Measurements from ENCODE around the gene NUSAP1. TPM values are rescaled to one million over a fixed set of nuclear protein-coding genes. Genes with fewer than 3 reads are reported as not detected.
A peak's percentile ranks its signal among the peaks of the same experiment; 100 is the strongest.
"Not testable (repeated sequence)": the region's sequence is repeated elsewhere in the genome, so short reads cannot be mapped to it uniquely, and the experiment has no call there.

Gene NUSAP1
- total RNA-seq, 1 experiment from 2014 or later = 161 TPM

DNA sequence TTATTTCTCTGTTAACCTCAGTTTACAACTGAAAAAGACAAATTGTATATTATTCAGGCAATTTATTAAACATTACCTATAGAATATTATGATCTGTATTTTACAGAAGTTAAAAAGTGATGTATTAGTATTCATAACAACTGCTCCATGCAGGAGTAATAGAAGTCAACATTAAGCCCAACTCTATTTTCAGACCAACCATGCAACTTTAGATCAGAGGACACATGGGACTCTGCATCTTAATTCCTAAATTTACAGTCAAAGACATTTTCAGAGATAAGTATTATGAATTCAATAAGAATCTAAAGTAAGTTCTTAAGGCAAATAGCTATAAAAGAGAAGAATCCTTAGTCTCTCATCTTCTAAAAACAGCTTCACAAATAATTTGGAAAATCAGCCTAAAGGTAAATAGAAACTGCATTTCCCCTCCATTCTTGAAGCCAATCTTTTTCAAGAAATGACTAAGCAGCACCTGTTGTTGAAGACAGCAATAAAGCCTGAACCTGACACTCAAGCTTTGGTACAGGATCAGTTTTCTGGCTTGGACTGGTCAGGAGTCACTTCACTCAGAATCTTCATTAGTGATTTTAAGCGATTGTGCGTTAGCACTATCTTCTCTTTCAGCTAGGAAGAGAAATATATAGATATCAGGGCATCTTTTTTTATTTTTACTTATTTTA is 23.3 kb upstream of the NUSAP1 start:
- Histone ChIP-seq H3K36me3 (peaks cover 5% of the 10 kb centered on the region), H3K4me3 (no peak overlapping the region), H3K27me3 (no peaks in the 10 kb centered on the region), H3K9me3 (no peaks in the 10 kb centered on the region)
- DNase-seq = no peak

DNA sequence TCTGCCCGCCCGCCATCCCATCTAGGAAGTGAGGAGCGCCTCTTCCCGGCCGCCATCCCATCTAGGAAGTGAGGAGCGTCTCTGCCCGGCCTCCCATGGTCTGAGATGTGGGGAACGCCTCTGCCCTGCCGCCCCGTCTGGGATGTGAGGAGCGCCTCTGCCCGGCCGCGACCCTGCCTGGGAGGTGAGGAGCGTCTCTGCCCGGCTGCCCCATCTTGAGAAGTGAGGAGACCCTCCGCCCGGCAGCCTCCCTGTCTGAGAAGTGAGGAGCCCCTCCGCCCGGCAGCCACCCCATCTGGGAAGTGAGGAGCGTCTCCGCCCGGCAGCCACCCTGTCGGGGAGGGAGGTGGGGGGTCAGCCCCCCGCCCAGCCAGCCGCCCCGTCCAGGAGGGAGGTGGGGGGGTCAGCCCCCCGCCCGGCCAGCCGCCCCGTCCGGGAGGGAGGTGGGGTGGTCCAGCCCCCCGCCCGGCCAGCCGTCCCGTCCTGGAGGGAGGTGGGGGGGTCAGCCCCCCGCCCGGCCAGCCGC is 11.8 kb upstream of the NUSAP1 start:
- H3K27me3 ChIP-seq, H3K9me3 ChIP-seq, H3K4me3 ChIP-seq, H3K36me3 ChIP-seq, DNase-seq: not testable (repeated sequence)

DNA sequence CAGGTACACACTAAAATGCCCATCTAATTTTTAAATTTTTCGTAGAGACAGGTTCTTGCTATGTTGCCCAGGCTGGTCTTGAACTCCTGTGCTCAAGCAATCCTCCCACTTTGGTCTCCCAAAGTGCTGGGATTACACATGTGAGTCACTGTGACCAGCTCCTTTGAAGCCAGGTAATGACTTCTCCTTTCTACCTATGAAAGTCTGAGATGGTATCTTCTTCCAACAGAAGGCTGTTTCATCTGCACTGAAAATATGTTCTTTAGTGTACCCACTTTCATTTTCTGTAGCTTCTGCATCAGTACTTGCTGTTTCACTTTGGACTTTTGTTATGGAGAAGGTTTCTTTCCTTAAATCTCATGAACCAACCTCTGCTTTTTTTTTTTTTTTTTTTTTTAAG is 9.1 kb upstream of the NUSAP1 start:
- H3K36me3 ChIP-seq = peaks cover 6% of the 10 kb centered on the region; the same call in 1 of the 2 replicates
- H3K4me3 ChIP-seq = no peak overlapping the region
- H3K9me3 ChIP-seq = no peaks in the 10 kb centered on the region
- H3K27me3 ChIP-seq = no peaks in the 10 kb centered on the region
- no peak for DNase-seq

DNA sequence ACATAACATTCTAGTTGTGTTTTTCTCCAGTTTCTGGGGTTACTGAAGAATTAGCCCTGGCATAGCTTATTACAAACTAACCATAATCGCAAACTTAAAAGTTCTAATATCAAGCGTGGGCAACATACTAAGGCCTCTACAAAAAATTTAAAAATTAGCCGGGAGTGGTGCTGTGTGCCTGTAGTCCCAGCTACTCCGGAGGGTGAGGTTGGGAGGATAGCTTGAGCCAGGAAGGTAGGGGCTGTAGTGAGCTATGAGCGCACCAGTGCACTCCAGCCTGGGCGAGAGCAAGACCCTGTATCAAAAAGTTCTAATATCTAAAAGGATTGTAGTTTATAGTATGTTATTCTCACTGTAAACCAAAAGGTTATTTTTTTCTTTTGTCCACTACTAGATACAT is 1.4 kb upstream of the NUSAP1 start:
- no peak for DNase-seq
- Histone ChIP-seq H3K36me3 (no peaks in the 10 kb centered on the region; the same call in none of the 2 replicates), H3K27me3 (no peaks in the 10 kb centered on the region), H3K4me3 (peak overlapping the region; percentile 91), H3K9me3 (no peaks in the 10 kb centered on the region)

DNA sequence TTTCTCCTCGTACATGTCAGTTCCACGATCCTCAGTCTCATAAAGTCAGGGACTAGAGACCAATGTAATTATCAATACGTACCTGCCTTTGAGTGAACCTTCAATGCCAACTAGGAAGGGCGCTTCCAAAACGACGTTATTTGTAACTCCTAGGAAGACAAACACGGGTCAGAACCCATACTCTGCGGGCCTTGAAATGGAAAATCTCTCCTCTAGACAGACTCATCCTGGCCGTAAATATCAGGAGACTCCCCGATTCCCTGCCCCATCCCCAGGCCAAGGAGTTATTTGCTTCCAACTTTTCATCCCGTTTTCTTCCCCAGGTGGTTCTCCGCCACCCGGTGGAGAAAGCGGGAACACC is 868 bp upstream of the NUSAP1 start:
- H3K9me3 ChIP-seq = no peaks in the 10 kb centered on the region
- peak; percentile 64 for DNase-seq
- H3K27me3 ChIP-seq = no peaks in the 10 kb centered on the region
- H3K4me3 ChIP-seq = peak overlapping the region; percentile 91
- no peaks in the 10 kb centered on the region; the same call in none of the 2 replicates for H3K36me3 ChIP-seq

DNA sequence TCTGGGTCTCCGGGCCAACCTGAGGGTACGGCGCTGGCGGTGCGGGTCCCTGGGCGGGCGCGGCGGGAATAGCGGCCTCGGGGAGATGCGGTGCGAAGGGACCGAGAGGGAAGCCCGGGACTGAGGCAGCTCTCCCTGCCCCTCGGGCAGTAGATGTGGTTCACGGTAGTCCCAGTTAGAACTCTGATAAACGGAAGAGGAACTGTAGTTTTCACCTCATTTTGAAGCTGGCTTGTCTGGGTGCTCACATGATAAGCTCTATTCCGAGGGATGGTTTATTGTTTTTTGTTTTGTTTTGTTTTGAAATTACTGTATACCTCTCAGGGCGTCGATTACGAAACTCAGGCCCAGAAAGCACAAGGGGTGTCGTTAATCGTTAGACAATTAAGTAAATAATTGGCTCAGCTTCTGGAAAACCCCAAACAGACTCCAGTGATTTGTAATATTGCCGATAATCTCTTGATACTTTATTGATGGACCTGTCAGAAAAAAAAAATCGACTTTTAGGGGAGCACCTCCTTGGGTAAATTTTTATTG is 413 bp downstream of the NUSAP1 start:
- H3K9me3 ChIP-seq = no peaks in the 10 kb centered on the region
- DNase-seq = no peak
- H3K27me3 ChIP-seq = no peaks in the 10 kb centered on the region
- H3K36me3 ChIP-seq = peaks cover 5% of the 10 kb centered on the region
- peak overlapping the region; percentile 91 for H3K4me3 ChIP-seq

DNA sequence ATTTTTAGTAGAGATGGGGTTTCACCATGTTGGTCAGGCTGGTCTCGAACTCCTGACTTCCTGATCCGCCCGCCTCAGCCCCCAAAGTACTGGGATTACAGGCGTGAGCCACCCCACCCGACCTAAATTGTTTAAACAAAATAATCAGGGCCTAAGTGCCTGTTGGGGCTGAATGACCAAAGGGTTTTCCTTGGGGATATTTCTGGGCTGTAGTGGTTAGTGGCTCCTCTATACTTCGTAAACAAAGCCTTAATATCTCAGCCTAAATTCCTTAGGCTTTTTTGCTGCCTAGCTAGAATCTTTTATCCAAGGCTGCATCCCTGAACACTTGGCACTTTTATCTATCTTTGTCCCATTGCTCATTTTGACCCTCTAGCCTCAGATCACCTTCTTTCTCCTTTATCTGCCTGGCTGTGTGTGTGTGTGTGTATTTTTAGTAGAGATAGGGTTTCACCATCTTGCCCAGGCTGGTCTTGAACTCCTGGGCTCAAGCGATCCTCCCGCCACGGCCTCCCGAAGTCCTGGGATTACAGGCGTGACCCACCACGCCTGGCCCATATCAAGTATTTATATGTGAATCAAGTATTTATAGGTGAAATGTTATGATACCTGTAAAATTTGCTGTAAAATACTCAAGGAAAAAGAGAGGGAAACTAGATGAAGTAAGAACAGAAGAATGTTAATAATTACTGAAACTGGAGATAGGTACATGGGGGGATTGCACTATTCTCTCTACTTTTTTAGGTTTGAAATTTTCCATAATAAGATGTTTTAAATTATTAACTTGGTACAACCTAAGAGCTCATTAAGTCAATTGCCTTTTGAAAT is 1.8 kb downstream of the NUSAP1 start:
- Histone ChIP-seq H3K9me3 (no peaks in the 10 kb centered on the region), H3K36me3 (peaks cover 16% of the 10 kb centered on the region), H3K27me3 (no peaks in the 10 kb centered on the region), H3K4me3 (peak overlapping the region; percentile 91)
- no peak for DNase-seq

DNA sequence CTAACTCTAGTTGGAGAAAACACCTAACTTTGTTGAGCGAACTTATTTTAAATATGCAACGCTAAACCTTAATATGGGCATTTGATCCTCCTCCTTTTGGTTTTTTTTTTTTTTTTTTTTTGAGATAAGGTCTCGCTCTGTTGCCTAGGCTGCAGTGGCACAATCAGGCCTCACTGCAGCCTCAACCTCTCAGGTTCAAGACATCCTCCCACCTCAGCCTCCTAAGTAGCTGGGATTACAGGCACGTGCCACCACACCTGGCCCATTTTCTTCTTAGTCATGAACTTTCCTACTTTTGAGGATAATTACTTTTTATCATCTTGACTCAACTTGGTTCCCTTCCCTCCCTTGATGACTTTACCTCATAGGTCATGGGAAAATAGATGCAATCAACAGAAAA is 3.9 kb downstream of the NUSAP1 start:
- no peak for DNase-seq
- Histone ChIP-seq H3K27me3 (no peaks in the 10 kb centered on the region), H3K9me3 (no peaks in the 10 kb centered on the region), H3K4me3 (no peak overlapping the region), H3K36me3 (peaks cover 36% of the 10 kb centered on the region)

DNA sequence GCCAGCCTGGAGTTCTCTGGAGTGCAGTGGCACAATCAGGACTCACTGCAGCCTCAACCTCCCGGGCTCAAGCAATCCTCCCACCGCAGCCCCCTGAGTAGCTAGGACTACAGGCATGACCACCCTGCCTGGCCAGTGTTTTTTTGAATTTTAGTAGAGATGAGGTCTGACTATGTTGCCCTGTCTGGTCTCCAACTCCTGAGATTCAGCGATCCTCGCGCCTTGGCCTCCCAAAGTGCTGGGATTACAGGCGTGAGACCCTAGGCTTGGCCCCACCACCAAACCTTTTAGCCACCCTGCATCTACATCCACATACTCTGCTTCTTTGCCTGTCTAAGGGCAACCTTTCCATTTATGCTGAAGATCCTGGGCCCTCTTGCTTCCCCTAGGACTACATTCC is 4.4 kb downstream of the NUSAP1 start:
- DNase-seq = no peak

DNA sequence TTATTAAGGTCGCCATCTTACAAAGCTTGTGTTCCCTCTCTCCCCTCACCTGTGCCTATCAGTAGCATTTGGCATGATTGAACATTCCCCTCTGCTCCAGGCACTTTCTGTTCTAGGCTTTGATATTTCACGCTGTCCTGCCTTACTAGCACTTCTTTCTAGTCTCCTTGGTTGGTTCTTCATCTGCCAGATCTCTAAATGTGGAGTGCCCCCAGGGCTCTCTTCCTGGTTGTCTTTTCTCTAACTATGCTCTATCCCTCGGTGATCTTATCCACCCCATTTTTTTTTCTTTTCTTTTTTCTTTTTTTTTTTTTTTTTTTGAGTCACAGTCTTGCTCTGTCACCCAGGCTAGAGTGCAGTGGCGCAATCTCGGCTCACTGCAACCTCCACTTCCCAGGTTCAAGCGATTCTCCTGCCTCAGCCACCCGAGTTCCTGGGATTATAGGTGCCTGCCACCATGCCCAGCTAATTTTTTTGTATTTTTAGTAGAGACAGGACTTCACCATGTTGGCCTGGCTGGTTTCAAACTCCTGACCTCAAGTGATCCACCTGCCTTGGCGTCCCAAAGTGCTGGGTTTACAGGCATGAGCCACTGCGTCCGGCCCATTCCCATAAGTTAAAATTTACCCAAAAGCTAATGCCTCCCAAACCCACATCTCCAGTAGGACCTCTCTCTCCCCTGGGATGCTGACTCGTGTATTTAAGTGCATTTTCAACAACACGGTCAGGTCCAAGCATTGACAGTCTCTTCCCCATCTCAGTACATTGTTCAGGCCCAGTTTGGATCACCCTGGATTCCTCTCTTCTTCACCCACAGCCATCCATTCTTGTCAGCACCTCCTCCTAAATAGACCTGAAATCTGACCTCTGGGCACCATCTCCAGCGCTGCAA is 5.2 kb downstream of the NUSAP1 start:
- no peaks in the 10 kb centered on the region for H3K9me3 ChIP-seq
- peaks cover 48% of the 10 kb centered on the region for H3K36me3 ChIP-seq
- DNase-seq = no peak
- no peak overlapping the region for H3K4me3 ChIP-seq
- H3K27me3 ChIP-seq = no peaks in the 10 kb centered on the region

More for the DNA sequence above, 4.4 kb downstream of the NUSAP1 start:
- no peak overlapping the region for H3K4me3 ChIP-seq
- H3K9me3 ChIP-seq = no peaks in the 10 kb centered on the region
- peaks cover 41% of the 10 kb centered on the region for H3K36me3 ChIP-seq
- no peaks in the 10 kb centered on the region for H3K27me3 ChIP-seq

DNA sequence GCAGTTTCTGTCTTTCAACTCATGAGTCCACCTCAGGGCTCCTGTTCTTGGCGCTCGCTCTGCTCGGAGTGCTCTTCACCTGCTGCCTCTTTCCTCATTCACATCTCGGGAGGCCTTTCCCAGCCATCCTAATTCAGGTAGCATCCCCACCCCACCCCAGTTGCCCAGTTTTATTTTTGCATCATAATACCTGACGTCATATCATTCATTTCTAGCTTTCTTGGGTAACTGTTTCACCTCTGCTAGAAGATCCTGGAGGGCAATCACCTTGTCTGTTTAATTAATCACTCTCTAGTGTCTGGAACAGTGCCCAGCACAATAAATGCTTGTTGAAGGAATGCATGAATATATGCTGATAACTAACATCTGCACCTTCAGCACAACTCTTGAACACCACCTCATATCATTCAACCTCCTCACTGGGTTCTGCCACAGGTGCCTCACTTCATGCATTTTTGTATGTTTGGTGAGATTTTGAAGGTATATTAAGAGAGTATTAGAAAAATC is 7.6 kb downstream of the NUSAP1 start:
- DNase-seq = no peak
- Histone ChIP-seq H3K27me3 (no peaks in the 10 kb centered on the region), H3K36me3 (peaks cover 70% of the 10 kb centered on the region), H3K9me3 (no peaks in the 10 kb centered on the region), H3K4me3 (no peak overlapping the region)

DNA sequence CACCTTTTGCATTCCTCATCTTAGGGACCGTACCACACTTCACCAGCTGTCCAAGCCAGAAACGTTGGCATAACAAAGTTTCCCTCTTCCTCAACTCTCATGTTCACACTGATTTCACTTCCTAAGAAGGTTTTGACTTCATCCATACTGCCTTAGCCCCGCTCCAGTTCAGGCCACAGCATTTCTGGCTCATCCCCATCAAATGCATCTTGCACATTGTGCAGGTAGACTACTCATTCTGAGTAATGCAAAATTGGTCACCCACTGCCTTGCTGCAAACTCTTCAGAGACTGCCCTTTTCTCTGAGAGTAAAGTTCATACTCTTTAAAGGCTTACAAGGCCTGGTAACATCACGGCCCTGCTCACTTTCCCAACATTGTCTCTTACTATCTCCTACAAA is 8.8 kb downstream of the NUSAP1 start:
- H3K27me3 ChIP-seq = no peaks in the 10 kb centered on the region
- DNase-seq = no peak
- H3K4me3 ChIP-seq = no peak overlapping the region
- H3K36me3 ChIP-seq = peaks cover 80% of the 10 kb centered on the region
- H3K9me3 ChIP-seq = no peaks in the 10 kb centered on the region

DNA sequence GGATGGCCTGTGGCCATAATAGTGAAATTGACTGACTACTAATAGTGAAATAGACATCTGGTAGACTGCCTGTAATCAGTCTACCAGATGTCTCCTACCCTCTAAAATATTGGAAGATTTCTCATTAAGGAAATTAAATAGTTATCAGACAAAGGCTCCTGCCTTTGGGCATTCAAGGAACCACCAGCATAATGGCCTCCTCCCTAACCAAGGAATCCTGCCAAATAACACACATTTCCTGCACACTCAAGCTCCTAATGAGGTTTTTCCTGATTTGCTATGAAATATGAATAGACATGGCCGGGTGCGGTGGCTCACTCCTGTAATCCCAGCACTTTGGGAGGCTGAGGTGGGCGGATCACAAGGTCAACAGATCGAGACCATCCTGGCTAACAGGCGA is 14.6 kb downstream of the NUSAP1 start:
- Histone ChIP-seq H3K4me3 (no peak overlapping the region), H3K27me3 (no peaks in the 10 kb centered on the region), H3K9me3 (no peaks in the 10 kb centered on the region), H3K36me3 (peaks cover 83% of the 10 kb centered on the region)
- DNase-seq = no peak

DNA sequence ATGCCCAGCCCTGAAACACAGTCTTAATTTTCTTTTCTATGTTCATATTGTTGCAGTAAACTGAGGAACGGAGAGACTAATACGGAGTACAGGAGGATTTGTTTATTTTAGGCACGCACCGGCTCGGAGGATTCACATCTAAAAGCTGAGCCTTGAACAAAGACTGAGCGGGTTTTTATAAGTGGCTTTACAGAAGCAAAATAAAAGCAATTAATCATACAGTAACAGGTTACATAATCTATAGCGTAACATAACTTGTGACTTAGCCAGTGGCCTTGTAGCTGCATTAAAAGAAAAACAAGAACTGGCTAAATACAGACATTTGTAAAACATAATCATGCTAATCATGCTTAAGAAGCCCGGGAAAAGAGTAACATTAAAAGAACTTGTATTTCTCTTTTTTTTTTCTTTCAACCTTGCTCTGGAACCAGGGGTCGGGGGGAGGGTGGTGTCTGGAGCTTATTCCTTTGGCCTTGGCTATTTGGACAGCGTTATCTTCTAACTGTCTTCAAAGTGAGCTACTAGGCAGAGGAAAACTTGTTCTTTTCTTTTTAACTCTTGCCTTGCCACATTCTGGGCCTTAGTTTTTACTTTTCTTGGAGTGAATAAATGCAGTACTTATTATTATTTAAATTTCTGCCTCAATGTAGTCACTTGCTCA is 17.5 kb downstream of the NUSAP1 start:
- no peak for DNase-seq
- no peaks in the 10 kb centered on the region for H3K9me3 ChIP-seq
- peaks cover 79% of the 10 kb centered on the region for H3K36me3 ChIP-seq
- H3K27me3 ChIP-seq = no peaks in the 10 kb centered on the region
- no peak overlapping the region for H3K4me3 ChIP-seq

DNA sequence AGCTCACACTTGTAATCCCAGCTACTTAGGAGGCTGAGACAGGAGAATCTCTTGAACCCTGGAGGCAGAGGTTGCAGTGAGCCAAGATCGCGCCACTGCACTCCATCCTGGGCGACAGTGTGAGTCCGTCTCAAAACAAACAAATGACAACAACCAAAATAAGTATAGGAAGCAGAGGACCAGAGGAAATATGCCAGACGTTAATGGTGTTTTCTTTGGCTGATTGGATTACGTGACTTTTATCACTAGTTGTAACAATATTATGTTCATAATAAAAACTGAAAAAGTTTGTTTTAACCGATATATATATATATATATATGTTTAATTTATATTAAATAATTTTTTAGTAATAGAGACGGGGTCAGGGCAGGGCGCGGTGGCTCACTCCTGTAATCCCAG is 21.7 kb downstream of the NUSAP1 start:
- peaks cover 86% of the 10 kb centered on the region for H3K36me3 ChIP-seq
- H3K4me3 ChIP-seq = no peak overlapping the region
- DNase-seq = no peak
- H3K27me3 ChIP-seq = no peaks in the 10 kb centered on the region
- H3K9me3 ChIP-seq = no peaks in the 10 kb centered on the region

DNA sequence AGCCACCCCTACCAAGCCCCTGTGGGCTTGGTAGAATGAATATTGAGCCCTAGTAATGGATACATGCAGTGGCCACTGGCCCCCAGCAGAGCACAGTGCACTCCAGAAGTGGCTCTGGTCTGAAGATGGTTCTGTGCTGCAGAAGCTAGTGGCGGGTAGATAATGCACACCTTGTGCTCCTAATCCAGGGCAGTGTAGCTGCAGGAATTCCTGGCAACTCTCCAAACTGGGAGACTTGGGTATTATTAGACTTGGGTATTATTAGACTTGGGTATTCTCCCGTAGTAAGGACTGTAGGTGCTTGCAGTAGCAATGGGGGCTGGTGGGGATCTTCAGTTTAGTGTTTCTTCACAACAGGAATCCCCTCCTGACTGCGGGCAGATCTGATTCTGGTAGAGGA is 34.7 kb downstream of the NUSAP1 start:
- no peak for DNase-seq
- H3K9me3 ChIP-seq = no peaks in the 10 kb centered on the region
- H3K27me3 ChIP-seq = no peaks in the 10 kb centered on the region
- peaks cover 72% of the 10 kb centered on the region for H3K36me3 ChIP-seq
- no peak overlapping the region for H3K4me3 ChIP-seq
